Adrenal gland (tissue), 12 donors: Measurements from ENCODE around the gene KCNH5. TPM values are rescaled to one million over a fixed set of nuclear protein-coding genes. Genes with fewer than 3 reads are reported as not detected.

ENCODE experiments used
- DNase-seq, 7 donors: peaks; one replicate each; pipeline ENCODE4 v3.0.0-alpha.2; 2019 to 2020
- H3K27ac ChIP-seq, 5 donors: fragments of 200-600 bp; sonication (generic) in 4 of 5; 1 replicate in 3 of 5; 2 replicates in 2 of 5; pipeline versions ENCODE4 v1.5.1 to v1.8.0; 2016 to 2020; ENCODE audit warnings: mild to moderate bottlenecking in 1 of 5
- H3K27me3 ChIP-seq: fragments of 200-600 bp; 2 replicates; pipeline ENCODE4 v1.8.0; 2021
- H3K36me3 ChIP-seq, 2 donors: fragments of 200-600 bp; replicated peaks in 1 of 2; 1 replicate in 1 of 2; 2 replicates in 1 of 2; pipeline versions ENCODE4 v1.5.1 to v1.8.0; 2018 to 2022
- H3K4me1 ChIP-seq, 2 donors: fragments of 200-600 bp; replicated peaks in 1 of 2; 1 replicate in 1 of 2; 2 replicates in 1 of 2; pipeline versions ENCODE4 v1.5.1 to v1.8.0; 2018 to 2021
- H3K4me3 ChIP-seq, 4 donors: fragments of 200-600 bp; sonication (generic) in 3 of 4; one replicate each; pipeline ENCODE4 v1.5.1; 2016 to 2018
- H3K9me3 ChIP-seq, 3 donors: fragments of 200-600 bp; sonication (generic) in 1 of 3; replicated peaks in 1 of 3; 1 replicate in 2 of 3; 2 replicates in 1 of 3; pipeline versions ENCODE4 v1.5.1 to v1.8.0; 2016 to 2021
- CTCF ChIP-seq, 6 experiments: fragments of 450-650 bp in 4 of 6; fragments of 200-600 bp in 2 of 6; sonication (generic) in 1 of 6; IDR thresholded peaks; 1 replicate in 5 of 6; 2 replicates in 1 of 6; pipeline versions ENCODE4 v1.5.1 to v1.8.0; 2016 to 2021; ENCODE audit warnings: antibody characterized with exemption in 6 of 6, mild to moderate bottlenecking in 2 of 6, moderate library complexity in 1 of 6
- POLR2A ChIP-seq, 2 donors: fragments of 450-650 bp; IDR thresholded peaks; one replicate each; pipeline ENCODE4 v1.6.1; 2017; ENCODE audit warnings: antibody characterized with exemption in 2 of 2, mild to moderate bottlenecking in 2 of 2, moderate library complexity in 1 of 2
- WGBS, 4 donors: extraction: QIAGEN DNeasy Blood & Tissue Kit in 2 of 4; methylation state at CpG; one replicate each; pipeline versions ENCODE4 v1.1.5 to v1.1.7; 2013 to 2017; 5-methylcytosine and 5-hydroxymethylcytosine counted together
- intact Hi-C, 2 donors: fragments of 100-400 bp; cut with DNase I; formaldehyde crosslinking; loops; one replicate each; pipeline versions ENCODE4 v1.14.1 to v1.15.0; 2022 to 2023
- polyA plus RNA-seq, 3 donors: library from polyadenylated mRNA; stranded (reverse); fragments of 200-250 nt in 2 of 3; fragments of 350-450 nt in 1 of 3; fragmentation: Illumina TruSeq in 1 of 3; extraction: RNeasy Lipid Tissue Mini Kit (QIAGEN cat#74804) in 1 of 3; gene quantifications; one replicate each; pipeline ENCODE4 v1.2.3, GENCODE V29; 2013 to 2014
- total RNA-seq, 9 donors: library from RNA; depleted of rRNA in 4 of 9; stranded (reverse); fragments of >200 nt in 4 of 9; fragments of 120-200 nt in 1 of 9; fragmentation: NEBNext Ultra II Directional in 1 of 9; extraction: Animal tissue kit (Norgen Biotek cat#: 25700) in 1 of 9; gene quantifications; one replicate each; pipeline versions ENCODE4 v1.1.0 to v1.2.4, GENCODE V29; 2013 to 2023
- donor health status: healthy with polysubstance abuse.
- donor health status: Bipolar disorder and iron deficiency.
- donor health status: DM: yes; HTN: yes; CAD: no.
- donor health status: DM: no; HTN: no; CAD: no.
- donor health status: DM: no; HTN: no; CAD: no.
- donor health status: DM: yes; HTN: yes; CAD: no.

KCNH5 gene
- total and polyA plus RNA-seq, 12 donors = 0.10 to 3.2 (median 0.84) TPM; not detected in 4

- H3K9me3 ChIP-seq = no peaks in the 10 kb centered on the region
- intact Hi-C loops = no loop called here
- no peaks in the 10 kb centered on the region for H3K4me1 ChIP-seq
- H3K27me3 ChIP-seq = no peaks in the 10 kb centered on the region
- DNase-seq = no peak
- H3K36me3 ChIP-seq = no peaks in the 10 kb centered on the region
- TF ChIP-seq CTCF (IDR thresholded peaks at IDR 0.05) (no peak), POLR2A (IDR thresholded peaks at IDR 0.05) (no peak)
- H3K4me3 ChIP-seq = no peak overlapping the region
- no peak overlapping the region for H3K27ac ChIP-seq
- WGBS, 4 donors = 47 to 63% (median 52%) methylated on average over 2 of the region's 2 CpGs
Observed at GRCh38 chr14:62943202-62943601, 102.1 kb downstream of the KCNH5 start.

GRCh38 chr14:62939970-62940369, 105.3 kb downstream of the KCNH5 start:
- WGBS, 4 donors = 26 to 55% (median 40%) methylated on average over 2 of the region's 2 CpGs
- intact Hi-C loops = no loop called here
- Histone ChIP-seq H3K27me3 (no peaks in the 10 kb centered on the region), H3K36me3 (no peaks in the 10 kb centered on the region), H3K4me3 (no peak overlapping the region), H3K9me3 (no peaks in the 10 kb centered on the region), H3K4me1 (no peaks in the 10 kb centered on the region), H3K27ac (no peak overlapping the region)
- TF ChIP-seq POLR2A (IDR thresholded peaks at IDR 0.05) (no peak), CTCF (IDR thresholded peaks at IDR 0.05) (no peak)
- DNase-seq = no peak

GRCh38 chr14:62938778-62939177, 106.5 kb downstream of the KCNH5 start:
- H3K9me3 ChIP-seq = no peaks in the 10 kb centered on the region
- no peaks in the 10 kb centered on the region for H3K4me1 ChIP-seq
- TF ChIP-seq POLR2A (IDR thresholded peaks at IDR 0.05) = no peak
- H3K27me3 ChIP-seq = no peaks in the 10 kb centered on the region
- 53 to 67% (median 56%) methylated on average over 4 of the region's 4 CpGs for WGBS, 4 donors
- no peak overlapping the region for H3K27ac ChIP-seq
- no peak for DNase-seq
- intact Hi-C loops = no loop called here
- no peak overlapping the region for H3K4me3 ChIP-seq
- no peaks in the 10 kb centered on the region for H3K36me3 ChIP-seq

GRCh38 chr14:62934439-62934838, 110.8 kb downstream of the KCNH5 start:
- no peaks in the 10 kb centered on the region for H3K36me3 ChIP-seq
- TF ChIP-seq CTCF (IDR thresholded peaks at IDR 0.05) = no peak
- TF ChIP-seq POLR2A (IDR thresholded peaks at IDR 0.05) = no peak
- no peak overlapping the region for H3K27ac ChIP-seq
- intact Hi-C loops = no loop called here
- H3K4me3 ChIP-seq = no peak overlapping the region
- no peak for DNase-seq
- H3K27me3 ChIP-seq = no peaks in the 10 kb centered on the region
- WGBS, 4 donors = 42 to 56% (median 48%) methylated on average over 3 of the region's 3 CpGs
- no peaks in the 10 kb centered on the region for H3K4me1 ChIP-seq
- no peaks in the 10 kb centered on the region for H3K9me3 ChIP-seq

- WGBS, 4 donors = 35 to 65% (median 58%) methylated on average over 1 of the region's 1 CpG
- H3K36me3 ChIP-seq = no peaks in the 10 kb centered on the region
- no peaks in the 10 kb centered on the region for H3K4me1 ChIP-seq
- intact Hi-C loops = no loop called here
- TF ChIP-seq POLR2A (IDR thresholded peaks at IDR 0.05) (no peak), CTCF (IDR thresholded peaks at IDR 0.05) (no peak)
- DNase-seq = no peak
- no peak overlapping the region for H3K27ac ChIP-seq
- H3K27me3 ChIP-seq = no peaks in the 10 kb centered on the region
- H3K4me3 ChIP-seq = no peak overlapping the region
- no peaks in the 10 kb centered on the region for H3K9me3 ChIP-seq
Observed at GRCh38 chr14:62921466-62921865, 123.8 kb downstream of the KCNH5 start.
